CD4-positive, alpha-beta T cell treated with Interleukin-2 at 100 ng/mL for 4 hours (primary cell): ENCODE results near the gene EGF.
A peak's percentile ranks its signal among the peaks of the same experiment; 100 is the strongest.
"Not testable (repeated sequence)": the region's sequence is repeated elsewhere in the genome, so short reads cannot be mapped to it uniquely, and the experiment has no call there.

Source experiments
- DNase-seq: peaks from one replicate; pipeline ENCODE4 v3.0.0-alpha.2; 2020; ENCODE audit warnings: low spot score

Gene EGF

DNA sequence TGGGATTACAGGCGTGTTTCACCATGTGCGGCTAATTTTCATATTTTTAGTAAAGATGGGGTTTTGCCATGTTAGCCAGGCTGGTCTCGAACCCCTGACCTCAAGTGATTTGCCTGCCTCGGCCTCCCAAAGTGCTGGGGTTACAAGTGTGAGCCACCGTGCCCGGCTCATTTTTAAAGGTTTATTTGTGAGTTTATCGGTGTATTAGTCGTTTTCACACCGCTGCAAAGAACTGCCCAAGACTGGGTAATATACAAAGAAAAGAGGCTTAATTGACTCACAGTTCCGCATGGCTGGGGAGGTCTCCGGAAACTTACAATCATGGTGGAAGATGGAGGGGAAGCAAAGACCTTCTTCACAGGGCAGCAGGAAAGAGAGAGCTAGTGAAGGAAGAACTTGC is 126.5 kb downstream of the EGF start:
- DNase-seq = not testable (repeated sequence)

GRCh38 chr4:110041735-110042134 is 129.1 kb downstream of the EGF start:
- DNase-seq = no peak

GRCh38 chr4:110042545-110043517 is 130.1 kb downstream of the EGF start:
- no peak for DNase-seq

GRCh38 chr4:110046588-110047049 is 133.9 kb downstream of the EGF start:
- no peak for DNase-seq

GRCh38 chr4:110049951-110050925 is 137.6 kb downstream of the EGF start:
- peak; percentile 72 for DNase-seq

GRCh38 chr4:110055158-110055768 is 142.6 kb downstream of the EGF start:
- DNase-seq = peak; percentile 34

GRCh38 chr4:110058677-110059076 is 146.0 kb downstream of the EGF start:
- peak; percentile 47 for DNase-seq

GRCh38 chr4:110059556-110060191 is 147.0 kb downstream of the EGF start:
- peak; percentile 54 for DNase-seq

GRCh38 chr4:110061076-110061475 is 148.4 kb downstream of the EGF start:
- DNase-seq = no peak
